Muscle layer of duodenum (tissue), 2 donors: ENCODE results near the gene KLK15.

Experiments used
- H3K27ac ChIP-seq: one replicate; pipeline ENCODE4 v1.7.0; 2013; ENCODE audit warnings: mild to moderate bottlenecking, low read length
- H3K27me3 ChIP-seq: one replicate; pipeline ENCODE4 v1.7.0; 2013; ENCODE audit warnings: low read depth, mild to moderate bottlenecking, control low read depth, low read length
- H3K36me3 ChIP-seq, 2 donors: one replicate each; pipeline ENCODE4 v1.7.0; 2013; ENCODE audit warnings: low read length in 2 of 2, control low read depth in 1 of 2, mild to moderate bottlenecking in 1 of 2; ENCODE audit not compliant: insufficient read depth in 2 of 2, control insufficient read depth in 1 of 2
- H3K4me1 ChIP-seq, 2 donors: one replicate each; pipeline ENCODE4 v1.7.0; 2013; ENCODE audit warnings: low read length in 2 of 2, mild to moderate bottlenecking in 2 of 2, control low read depth in 1 of 2, moderate library complexity in 1 of 2; ENCODE audit not compliant: insufficient read depth in 2 of 2, control insufficient read depth in 1 of 2
- H3K4me3 ChIP-seq, 2 donors: one replicate each; pipeline ENCODE4 v1.7.0; 2013; ENCODE audit warnings: low read length in 2 of 2, low read depth in 1 of 2, mild to moderate bottlenecking in 1 of 2
- H3K9me3 ChIP-seq, 2 donors: one replicate each; pipeline ENCODE4 v1.7.0; 2013; ENCODE audit warnings: low read length in 2 of 2, control low read depth in 1 of 2, mild to moderate bottlenecking in 1 of 2; ENCODE audit not compliant: control insufficient read depth in 1 of 2
- donor health status: healthy.

KLK15 gene

DNA sequence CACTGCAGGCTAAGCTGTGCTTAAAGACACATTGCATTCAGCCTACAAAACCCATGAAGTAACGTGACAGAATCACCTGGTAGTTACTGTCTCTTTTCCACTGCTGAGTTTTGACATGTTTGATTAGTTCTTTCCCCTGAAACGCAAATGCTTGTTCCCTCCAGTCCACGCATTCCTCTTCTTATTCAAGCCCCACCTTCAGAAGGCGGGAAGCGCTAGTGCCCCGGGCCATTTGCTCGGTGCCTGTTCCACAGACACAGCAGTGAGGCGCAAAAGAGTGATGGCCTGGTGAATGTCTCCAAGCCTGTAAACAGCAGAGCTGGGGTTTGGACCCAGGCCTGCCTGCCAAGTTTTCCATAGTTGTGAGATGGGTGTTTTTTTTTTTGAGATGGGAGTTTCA lies 32.3 kb downstream of the KLK15 start:
- Histone ChIP-seq H3K27me3 (no peaks in the 10 kb centered on the region), H3K27ac (no peak overlapping the region), H3K4me3 (no peak overlapping the region), H3K36me3 (peaks cover 9 to 46% of the 10 kb centered on the region in 2 donors), H3K4me1 (peaks cover 4 to 15% of the 10 kb centered on the region in 2 donors), H3K9me3 (no peaks in the 10 kb centered on the region)

DNA sequence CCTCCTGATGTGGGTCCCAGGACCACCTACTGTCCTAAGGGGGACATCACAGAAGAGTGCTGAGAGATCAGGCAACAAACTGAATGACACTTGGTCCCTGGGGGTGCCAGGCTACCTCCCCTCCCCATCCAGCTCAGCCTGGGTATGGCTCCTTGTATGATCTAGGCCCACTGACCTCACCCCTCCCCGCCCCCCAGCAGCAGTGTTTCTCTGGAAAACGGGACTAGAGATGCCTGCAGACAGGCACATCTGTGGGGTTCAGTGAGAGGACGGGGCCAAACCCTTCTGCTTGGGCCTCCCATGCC lies 33.9 kb downstream of the KLK15 start:
- Histone ChIP-seq H3K27me3 (no peaks in the 10 kb centered on the region), H3K4me3 (no peak overlapping the region), H3K36me3 (peaks cover 9 to 44% of the 10 kb centered on the region in 2 donors), H3K27ac (no peak overlapping the region), H3K9me3 (no peaks in the 10 kb centered on the region), H3K4me1 (peaks cover 4 to 15% of the 10 kb centered on the region in 2 donors)

DNA sequence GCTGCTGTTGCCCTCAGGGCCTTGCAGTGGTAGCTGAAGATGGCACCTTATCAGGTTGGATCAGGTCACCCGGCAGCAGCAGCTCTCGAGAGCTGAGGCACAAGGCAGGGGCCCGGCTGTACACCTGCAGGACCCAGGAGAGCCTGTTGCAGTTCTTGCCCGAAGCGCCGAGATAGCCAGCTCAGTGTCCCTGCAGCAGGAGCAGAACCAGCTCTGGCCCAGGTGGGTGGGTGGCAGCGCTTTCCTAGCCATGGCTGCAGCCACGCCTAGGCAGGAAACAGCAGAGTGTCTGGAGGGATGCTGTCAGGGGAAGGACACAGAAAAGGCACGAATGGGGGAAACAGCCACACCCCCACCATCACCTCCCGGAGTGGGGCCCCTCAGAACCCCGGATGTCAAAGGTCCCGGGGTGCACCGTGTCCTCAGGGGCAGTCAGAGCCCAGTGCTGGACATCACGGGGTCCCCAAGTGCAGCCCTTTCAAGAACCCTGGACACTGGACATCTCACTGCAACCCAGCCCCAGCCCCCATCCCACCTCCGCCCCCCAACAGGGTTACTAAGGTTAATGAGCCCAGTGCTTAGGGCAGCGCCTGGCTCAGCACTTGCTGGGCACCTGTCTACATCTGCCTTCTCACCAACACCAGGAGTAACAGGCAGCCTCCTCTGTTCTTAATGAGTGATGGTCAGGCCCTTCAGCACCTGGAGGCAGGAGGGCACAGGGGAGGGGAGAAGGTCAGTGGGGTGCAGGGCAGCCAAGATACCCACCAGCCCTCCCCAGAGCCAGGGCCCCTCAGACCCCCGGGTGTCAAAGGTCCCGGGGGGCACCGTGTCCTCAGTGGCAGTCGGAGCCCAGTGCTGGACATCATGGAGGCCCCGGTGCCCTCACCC lies 34.5 kb downstream of the KLK15 start:
- no peaks in the 10 kb centered on the region for H3K9me3 ChIP-seq
- H3K4me1 ChIP-seq = peaks cover 4 to 15% of the 10 kb centered on the region in 2 donors
- H3K27me3 ChIP-seq = no peaks in the 10 kb centered on the region
- no peak overlapping the region for H3K27ac ChIP-seq
- H3K36me3 ChIP-seq = peaks cover 9 to 43% of the 10 kb centered on the region in 2 donors
- no peak overlapping the region for H3K4me3 ChIP-seq

DNA sequence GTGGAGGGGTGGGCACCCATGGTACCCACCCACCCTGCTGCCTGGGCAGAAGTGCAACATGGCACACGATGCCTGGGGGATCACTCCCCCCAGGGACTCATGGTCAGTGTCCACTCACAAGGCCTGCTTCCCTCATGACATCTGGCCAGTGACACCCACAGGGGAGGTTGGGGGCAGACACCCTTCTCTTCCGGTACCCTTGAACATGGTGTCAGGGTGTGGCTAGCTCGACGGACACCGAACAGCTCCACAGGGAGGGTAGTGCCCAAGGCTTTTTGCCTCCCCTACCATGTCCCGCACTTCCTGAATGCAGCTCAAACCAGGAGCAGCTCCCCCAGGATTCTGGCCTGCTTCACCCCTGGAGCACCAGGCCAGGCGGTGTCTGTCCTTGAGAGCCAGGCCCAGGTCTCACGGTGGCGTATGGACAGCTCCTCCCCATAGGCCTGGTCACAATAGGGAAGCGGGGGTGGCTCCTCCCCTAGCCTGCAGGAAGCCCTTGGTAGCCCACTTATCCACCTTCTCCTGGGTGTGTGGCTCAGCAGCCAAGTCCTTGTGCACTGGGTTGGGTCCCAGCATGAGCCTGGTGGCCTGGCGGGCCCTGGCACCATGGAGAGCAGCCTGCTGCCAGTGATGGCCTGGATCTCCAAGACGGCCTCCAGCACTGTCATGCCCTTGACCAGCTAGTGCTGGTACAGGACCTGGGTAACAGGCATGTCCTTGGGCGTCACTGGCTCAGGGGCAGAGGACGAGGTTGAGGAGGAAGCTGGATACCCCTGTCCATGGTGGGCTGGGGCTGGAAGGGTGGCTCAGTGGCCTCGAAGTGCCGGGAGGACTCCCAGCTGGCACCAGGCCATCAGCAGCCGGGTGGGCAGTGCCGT lies 35.4 kb downstream of the KLK15 start:
- H3K4me1 ChIP-seq = peaks cover 0 to 6% of the 10 kb centered on the region in 2 donors
- H3K36me3 ChIP-seq = peaks cover 9 to 43% of the 10 kb centered on the region in 2 donors
- H3K9me3 ChIP-seq = no peaks in the 10 kb centered on the region
- H3K27ac ChIP-seq = no peak overlapping the region
- no peak overlapping the region for H3K4me3 ChIP-seq
- no peaks in the 10 kb centered on the region for H3K27me3 ChIP-seq

DNA sequence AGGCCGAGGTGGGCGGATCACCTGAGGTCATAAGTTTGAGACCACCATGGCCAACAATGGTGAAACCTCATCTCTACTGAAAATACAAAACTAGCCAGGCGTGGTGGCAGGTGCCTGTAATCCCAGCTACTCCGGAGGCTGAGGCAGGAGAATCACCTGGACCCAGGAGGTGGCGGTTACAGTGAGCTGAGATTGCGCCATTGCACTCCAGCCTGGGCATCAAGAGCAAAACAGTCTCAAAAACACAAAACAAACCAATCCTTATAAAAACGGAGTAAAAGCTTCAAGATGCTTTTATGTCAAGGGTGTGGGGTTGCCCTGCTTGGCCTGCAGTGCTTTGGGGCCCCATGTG lies 36.0 kb downstream of the KLK15 start:
- no peak overlapping the region for H3K4me3 ChIP-seq
- H3K27me3 ChIP-seq = no peaks in the 10 kb centered on the region
- H3K9me3 ChIP-seq = no peaks in the 10 kb centered on the region
- no peak overlapping the region for H3K27ac ChIP-seq
- H3K4me1 ChIP-seq = no peaks in the 10 kb centered on the region
- peaks cover 9 to 43% of the 10 kb centered on the region in 2 donors for H3K36me3 ChIP-seq

DNA sequence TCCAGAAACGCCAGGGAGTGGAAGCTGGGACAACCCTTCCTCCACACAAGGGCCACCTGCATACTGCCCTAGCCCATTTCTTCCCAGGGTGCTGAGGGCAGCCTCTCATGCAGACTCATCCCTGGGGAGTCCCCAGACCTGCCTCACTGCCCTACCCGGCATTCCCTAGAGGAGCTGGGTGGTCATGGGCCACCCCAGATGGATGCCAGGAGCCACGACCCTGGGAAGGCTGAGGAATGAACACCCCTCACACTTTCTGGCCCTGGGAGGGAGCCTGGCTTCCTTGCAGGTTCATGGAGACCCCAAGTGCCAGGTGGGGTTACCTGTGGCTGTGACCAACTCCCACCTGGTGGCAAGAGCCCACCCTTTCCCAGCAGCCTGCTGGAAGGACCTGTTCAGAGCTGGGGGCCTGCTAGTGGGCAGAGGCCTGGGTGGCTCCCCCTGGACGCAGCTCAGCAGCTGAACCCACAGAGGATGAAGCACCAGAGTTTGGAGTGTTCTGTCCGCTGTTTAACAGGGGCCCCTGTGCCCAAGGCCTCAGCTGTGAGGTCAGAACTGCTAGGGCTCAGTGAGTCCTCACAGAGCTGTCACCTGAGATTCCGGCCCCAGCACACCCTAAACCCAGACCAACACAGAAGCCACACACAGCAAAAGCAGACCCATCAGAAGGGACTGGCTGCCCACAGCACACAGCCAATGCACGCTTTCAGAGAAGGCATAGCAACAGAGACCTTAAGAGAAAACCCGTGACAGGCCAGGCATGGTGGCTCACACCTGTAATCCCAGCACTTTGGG lies 36.5 kb downstream of the KLK15 start:
- H3K36me3 ChIP-seq = peaks cover 9 to 43% of the 10 kb centered on the region in 2 donors
- H3K9me3 ChIP-seq = no peaks in the 10 kb centered on the region
- no peaks in the 10 kb centered on the region for H3K27me3 ChIP-seq
- no peak overlapping the region for H3K4me3 ChIP-seq
- H3K4me1 ChIP-seq = no peaks in the 10 kb centered on the region
- no peak overlapping the region for H3K27ac ChIP-seq

DNA sequence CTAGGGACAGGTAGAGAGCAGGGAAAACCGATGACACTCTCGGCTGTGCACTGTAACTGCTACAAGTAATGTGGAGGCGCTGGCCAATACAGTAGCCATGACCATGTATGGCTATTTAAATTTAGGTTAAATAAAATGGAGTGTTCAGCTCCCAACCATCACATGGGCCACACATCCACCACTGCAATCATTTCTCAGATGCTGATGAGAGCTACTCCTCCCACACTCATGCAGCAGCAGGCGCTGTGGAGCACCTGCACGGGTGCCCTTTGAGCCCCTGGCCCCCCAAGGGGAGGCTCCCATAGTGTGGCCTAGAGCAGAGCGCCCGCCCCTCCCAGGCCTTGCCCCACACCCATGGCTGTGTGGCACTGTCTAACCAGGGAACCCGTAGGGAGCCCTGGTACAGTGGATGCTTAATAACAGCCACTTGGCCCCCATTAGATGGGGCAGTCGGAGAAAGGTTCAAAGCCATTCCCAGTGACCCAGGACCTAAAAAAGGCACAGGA lies 37.2 kb downstream of the KLK15 start:
- H3K27ac ChIP-seq = no peak overlapping the region
- H3K27me3 ChIP-seq = no peaks in the 10 kb centered on the region
- no peaks in the 10 kb centered on the region for H3K4me1 ChIP-seq
- peaks cover 9 to 41% of the 10 kb centered on the region in 2 donors for H3K36me3 ChIP-seq
- no peak overlapping the region for H3K4me3 ChIP-seq
- no peaks in the 10 kb centered on the region for H3K9me3 ChIP-seq

DNA sequence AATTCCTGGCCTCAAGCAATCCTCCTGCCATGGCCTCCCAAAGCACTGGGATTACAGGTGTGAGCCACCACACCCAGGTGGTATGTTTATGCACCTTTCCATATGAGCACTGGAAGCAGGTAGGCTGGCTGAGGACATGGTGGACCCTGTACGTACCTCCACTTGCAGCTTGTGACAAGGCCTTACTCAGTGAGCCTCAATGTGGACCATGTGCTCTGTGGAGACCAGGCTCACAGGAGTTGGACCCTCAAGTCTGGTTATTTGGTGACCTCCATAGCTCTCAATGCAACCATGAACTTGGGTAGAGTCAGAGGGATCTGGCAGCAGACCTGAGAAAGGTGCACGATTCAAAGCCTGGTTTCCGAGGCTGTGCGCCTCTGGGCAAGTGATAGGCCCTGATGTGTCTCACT lies 37.7 kb downstream of the KLK15 start:
- Histone ChIP-seq H3K4me3 (no peak overlapping the region), H3K27me3 (no peaks in the 10 kb centered on the region), H3K36me3 (peaks cover 9 to 36% of the 10 kb centered on the region in 2 donors), H3K9me3 (no peaks in the 10 kb centered on the region), H3K27ac (no peak overlapping the region), H3K4me1 (no peaks in the 10 kb centered on the region)

DNA sequence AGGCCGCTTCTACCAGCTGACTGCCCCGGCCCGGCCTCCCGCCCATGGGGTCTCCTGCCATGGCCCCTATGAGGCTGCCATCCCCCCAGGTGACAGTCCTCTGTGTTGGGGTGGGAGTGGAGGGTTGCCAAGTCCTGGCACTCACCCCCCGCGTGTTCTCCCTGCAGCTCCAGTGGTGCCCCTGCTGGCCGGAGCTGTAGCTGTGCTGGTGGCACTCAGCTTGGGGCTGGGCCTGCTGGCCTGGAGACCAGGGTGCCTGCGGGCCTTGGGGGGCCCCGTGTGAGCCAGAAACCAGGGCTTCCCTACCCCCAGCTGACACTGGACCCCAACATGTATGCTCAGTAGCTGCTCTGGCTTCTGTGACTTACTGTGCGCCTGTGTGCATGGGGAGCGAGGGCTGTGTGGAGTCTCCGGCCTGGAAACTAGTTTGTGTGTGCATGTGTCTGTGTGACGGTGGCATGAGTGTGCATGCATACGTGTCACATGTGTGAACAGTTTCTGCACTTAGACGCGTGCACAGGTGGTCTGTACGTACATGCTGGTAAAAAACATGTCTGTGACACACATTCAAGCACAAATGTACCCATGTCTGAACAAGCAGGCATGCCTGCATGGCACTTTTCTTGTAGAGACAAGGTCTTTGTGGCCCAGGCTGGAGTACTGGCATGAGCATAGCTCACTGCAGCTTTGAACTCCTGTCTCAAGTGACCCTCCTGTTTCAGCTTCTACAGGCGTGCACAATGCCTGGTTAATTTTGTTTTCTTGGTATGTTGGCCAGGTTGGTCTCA lies 38.3 kb downstream of the KLK15 start:
- Histone ChIP-seq H3K36me3 (peaks cover 9 to 34% of the 10 kb centered on the region in 2 donors), H3K27me3 (no peaks in the 10 kb centered on the region), H3K27ac (no peak overlapping the region), H3K9me3 (no peaks in the 10 kb centered on the region), H3K4me3 (no peak overlapping the region), H3K4me1 (no peaks in the 10 kb centered on the region)

DNA sequence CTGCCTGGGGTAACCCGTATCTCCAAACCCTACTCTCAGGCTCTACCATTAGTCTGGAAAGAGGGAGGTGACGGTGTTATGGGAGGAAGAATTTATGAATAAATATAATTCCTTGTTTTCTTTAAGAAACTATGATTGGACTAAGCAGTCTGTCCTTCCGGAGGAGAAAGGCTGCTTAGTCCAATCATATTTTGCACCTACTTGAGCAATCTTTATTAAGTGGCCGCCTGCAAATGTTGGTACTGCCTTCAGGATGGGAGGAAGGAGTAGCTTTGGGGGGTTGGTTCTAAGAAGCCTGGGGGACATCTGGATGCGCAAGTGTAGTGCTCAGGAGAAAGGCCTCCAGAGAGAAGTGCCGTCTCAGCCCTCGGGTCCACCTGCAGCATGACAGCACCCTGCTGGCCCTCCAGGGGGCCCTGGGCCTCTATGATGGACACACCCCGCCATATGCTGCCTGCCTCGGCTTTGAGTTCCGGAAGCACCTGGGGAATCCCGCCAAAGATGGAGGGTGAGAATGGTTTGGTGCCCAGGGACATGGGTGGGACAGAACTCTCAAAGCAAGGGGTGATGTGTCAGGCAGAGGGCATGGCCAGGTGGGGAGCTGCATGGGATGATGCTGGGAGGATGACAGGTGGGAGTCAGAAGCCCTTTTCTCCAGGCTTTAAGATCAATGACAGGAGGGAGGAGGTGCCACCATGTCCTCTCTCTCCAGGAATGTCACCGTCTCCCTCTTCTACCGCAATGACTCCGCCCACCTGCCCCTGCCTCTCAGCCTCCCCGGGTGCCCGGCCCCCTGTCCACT lies 39.1 kb downstream of the KLK15 start:
- Histone ChIP-seq H3K9me3 (no peaks in the 10 kb centered on the region), H3K4me1 (no peaks in the 10 kb centered on the region), H3K27me3 (no peaks in the 10 kb centered on the region), H3K4me3 (no peak overlapping the region), H3K27ac (no peak overlapping the region), H3K36me3 (peaks cover 9 to 26% of the 10 kb centered on the region in 2 donors)
